Measurements from ENCODE around the gene TRIM38.

Gene TRIM38

DNA sequence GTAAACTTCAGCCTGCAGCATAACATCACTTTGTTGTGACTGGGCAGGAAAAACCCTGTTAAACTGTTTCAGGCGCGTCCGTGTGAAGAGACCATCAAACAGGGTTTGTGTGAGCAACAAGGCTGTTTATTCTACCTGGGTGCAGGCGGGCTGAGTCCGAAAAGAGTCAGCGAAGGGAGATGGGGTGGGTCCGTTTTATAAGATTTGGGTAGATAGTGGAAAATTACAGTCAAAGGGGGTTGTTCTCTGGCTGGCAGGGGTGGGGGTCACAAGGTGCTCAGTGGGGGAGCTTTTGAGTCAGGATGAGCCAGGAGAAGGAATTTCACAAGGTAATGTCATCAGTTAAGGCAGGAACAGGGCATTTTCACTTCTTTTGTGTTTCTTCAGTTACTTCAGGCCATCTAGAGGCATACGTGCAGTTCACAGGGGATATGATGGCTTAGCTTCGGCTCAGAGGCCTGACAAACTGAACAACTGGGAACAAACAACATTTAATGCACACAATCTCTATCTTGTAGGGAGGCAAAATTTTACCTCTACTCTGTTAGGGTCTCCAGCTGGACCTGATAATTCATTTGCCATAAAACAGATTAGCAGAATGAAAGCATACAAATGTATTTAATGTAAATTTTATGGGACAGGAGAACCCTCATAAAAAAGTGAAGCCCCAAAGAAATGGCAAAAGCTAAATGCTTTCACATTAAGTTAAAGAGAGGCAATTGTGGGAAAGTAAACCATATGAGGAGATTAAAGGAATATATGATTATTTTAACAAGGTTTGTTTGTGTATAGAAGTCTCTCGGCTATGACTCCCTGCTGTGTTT is 66.4 kb downstream of the TRIM38 start:
- no peak for DNase-seq

DNA sequence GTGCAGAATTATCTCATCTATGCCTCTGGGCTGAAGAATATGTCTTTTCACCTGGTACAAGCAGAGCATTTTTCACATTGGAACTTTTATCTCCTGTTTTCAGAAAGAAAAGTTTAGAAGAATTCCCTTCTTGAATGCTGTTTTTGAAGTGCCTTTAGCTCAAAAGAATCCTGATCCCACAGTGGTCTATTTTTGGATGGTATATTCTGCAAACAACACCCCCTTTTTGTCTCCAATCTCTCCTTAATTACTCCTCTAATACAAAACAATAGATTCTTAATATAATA is 66.9 kb downstream of the TRIM38 start:
- DNase-seq = no peak

DNA sequence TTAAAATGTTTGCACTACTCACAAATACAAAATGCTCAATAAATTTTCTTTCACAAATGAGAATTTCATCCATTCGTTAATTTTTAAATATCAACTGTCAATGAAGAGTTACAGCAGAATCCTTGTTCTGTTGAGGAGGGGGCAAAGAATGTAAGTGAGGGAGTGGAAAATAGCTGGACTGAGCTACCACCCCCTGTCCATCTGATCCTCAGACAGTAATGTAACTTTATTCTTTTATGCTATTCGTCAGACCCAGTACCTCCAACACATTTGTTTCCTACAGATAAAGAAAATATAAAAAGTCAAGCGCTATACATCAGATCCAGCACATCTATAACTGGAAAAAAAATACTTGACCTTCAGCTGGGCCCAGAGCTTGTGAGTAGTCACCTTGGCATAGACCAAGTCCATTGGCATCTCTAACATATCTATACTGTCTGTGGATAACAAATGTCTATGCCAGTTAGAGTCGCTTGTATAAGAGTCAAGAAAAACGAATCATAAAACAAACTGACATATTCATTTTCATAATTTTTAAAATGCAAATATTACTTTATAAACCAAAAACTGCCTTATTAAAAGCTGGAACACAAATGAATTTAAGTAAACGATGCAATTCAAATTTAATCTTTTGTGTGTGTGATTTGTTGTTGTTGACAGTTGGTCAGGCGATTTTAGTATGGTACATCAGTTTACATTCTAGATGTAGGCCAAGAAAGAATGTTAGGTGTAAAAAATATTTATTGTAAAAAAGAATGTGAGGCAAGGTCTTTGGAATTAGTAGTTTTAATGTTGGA is 67.5 kb downstream of the TRIM38 start:
- DNase-seq = no peak

DNA sequence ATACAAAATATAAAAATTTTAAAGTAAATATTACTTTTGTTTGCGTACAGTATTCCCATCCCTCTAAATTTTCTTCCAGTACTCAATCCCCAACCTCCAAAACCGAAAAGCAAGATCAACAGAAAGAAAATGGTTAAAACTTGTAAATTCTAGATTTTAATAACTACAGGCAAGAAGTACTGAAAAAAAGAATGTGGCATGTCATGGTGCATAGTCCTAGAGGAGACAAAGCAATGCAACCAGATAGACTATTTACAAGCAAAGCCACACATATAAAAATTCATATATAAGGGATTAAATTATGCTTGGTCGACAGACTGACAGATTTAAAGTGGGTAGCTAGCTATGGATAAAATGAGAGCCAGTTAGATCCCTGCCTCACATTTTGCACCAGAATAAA is 68.1 kb downstream of the TRIM38 start:
- DNase-seq = no peak

DNA sequence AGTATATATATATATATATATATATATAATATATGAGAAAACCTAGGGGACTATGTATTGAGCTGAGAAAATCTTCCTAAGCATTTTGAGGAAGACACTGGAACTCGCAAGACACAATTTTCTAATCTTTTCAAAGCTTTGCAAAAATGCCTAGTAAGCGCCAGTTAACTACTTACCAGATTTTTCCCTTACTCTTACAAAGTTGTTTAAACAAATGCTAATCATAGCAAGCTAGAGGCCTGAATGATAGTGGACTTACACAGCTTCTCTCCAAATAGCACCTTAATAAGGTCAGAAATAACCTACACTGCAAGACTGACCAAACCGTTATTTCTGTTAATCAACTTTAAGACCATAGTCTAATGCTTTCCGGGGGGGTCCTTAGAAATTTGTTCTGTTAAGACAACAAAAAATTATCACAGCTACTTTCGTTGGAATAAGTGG is 68.6 kb downstream of the TRIM38 start:
- peak; percentile 50 for DNase-seq

DNA sequence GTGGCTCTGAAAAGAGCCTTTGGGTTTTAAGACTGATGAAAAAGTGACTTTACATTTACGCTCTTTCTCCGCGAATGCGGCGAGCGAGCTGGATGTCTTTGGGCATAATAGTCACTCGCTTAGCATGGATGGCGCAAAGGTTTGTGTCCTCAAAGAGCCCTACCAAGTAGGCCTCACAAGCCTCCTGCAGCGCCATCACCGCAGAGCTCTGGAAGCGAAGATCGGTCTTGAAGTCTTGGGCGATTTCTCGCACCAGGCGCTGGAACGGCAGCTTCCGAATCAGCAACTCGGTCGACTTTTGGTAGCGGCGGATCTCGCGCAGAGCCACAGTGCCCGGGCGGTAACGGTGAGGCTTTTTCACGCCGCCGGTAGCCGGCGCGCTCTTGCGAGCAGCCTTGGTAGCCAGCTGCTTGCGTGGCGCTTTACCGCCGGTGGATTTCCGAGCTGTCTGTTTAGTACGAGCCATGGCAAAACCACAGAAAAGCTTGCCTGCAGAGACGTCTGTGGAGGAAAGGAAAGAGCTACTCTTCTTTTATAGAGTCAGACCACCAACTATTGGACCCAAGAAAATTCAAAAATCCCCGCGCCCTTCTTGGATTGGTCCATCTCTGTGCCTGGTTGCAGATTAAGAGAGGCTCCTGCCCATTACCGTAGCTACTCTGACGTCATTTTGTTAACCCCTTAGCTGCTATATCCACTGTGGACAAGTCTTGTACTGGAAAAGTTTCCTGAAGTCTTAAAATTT is 69.2 kb downstream of the TRIM38 start:
- peak; percentile 96 for DNase-seq

DNA sequence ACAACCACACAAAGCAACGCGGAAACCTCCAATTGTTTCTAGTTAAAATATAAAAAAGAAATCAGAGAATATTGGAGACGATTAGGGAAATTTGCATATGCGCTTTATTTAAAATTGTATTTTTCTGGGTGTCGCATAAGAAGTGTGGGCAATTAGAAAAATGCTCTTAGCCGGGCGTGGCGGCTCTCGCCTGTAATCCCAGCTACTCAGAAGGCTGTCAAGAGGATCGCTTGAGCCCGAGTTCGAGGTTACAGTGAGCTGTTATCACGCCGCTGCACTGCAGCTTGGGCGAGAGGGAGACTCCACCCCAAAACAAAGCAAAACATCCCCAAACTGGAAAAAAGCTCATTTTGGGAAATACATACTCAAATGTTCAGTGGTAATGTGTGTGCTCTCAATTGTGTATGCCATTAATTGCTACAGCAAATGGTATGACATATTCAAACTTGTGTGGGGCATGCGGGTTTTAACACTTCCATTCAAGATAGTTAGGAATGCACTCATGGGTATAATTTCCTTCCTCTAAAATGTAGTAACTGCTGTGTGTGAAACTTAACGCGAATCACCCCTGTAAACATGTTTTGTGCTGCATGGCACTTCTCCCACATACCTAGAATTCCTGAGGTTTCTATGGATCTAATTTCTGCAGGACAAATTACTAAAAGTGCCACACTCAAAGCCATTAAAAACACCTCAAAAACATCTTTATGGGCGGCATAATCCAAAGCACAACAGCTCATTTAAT is 69.9 kb downstream of the TRIM38 start:
- no peak for DNase-seq

DNA sequence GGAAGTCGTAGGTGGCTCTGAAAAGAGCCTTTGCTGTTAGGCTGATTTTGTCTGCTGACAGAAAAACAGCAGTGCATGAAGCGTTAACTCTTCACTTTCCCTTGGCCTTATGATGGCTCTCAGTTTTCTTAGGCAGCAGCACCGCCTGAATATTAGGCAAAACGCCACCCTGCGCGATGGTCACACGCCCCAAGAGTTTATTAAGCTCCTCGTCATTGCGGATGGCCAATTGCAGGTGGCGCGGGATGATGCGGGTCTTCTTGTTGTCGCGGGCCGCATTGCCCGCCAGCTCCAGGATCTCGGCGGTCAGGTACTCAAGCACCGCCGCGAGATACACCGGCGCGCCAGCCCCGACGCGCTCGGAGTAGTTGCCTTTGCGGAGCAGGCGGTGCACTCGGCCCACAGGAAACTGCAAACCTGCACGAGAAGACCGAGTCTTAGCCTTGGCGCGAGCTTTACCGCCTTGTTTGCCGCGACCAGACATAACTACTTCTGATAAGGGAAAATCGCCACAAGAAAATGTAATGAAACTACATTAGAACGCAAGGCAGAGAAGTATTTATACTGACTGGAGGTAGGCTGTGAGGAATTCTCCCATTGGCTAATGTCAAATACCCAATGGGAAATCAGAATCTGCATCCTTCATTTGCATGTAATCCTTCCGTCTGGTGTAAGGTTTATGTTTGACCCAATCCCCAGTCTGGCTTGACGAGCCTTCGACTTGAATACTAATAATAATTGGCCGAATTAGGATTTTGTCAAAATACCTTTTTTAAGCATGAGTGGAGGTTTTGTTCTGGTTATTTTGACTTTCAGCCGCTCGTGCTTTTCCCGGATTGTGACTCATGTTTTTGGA is 70.7 kb downstream of the TRIM38 start:
- peak; percentile 90 for DNase-seq

DNA sequence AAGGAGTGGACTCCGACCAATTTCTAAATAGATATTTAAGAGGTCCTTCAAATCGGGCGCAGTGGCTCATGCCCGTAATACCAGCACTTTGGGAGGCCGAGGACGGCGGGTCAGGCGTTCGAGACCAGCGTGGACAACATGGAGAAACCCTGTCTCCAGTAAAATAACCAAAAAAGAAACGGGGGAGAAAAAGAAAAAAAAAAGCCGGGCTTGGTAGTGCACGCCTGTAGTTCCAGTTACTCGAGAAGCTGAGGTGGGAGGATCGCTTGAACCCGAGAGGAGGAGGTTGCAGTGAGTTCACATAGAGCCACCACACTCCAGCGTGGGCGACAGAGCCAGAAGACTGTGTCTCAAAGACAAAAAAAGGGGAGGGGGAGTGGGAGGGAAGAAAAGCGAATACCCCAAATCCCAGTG is 71.3 kb downstream of the TRIM38 start:
- DNase-seq = no peak

DNA sequence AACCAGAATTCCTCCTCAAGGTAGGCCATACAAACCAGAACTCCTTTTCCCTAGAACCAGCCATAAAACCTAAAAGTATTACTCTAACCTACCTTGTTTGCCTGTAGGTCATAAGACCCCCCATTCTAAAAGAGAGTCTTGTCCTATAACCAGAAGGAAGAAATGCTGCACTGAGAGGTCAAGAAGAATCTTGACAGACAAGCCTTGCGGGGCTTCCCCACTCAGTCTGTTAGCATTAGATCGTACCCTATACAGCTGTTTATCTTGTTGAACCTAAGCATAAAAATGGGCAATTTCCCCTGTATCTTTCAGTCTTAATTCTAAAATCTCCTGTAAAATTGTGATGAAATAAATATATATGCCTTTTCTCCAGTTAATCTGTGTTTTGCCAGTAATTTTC is 72.3 kb downstream of the TRIM38 start:
- DNase-seq = no peak
